SK-N-SH (cell line): ENCODE results near the gene CNTNAP5. TPM values are rescaled to one million over a fixed set of nuclear protein-coding genes. Genes with fewer than 3 reads are reported as not detected.

Experiments
- CTCF ChIA-PET: fragments of 300-600, 350-600 bp; formaldehyde crosslinking; extraction: SDS; loops from one replicate; lab custom pipeline; 2021; lab: Yijun Ruan, JAX
- POLR2A ChIA-PET: fragments of 350-600 bp; sonication (Branson Sonifier 250); formaldehyde crosslinking; extraction: SDS; loops from one replicate; lab custom pipeline; 2020; ENCODE audit warnings: antibody characterized with exemption, inconsistent platforms; lab: Yijun Ruan, JAX
- DNase-seq: peaks from one replicate; pipeline ENCODE4 v3.0.0; 2012
- H2AFZ ChIP-seq: fragments of 200-600 bp; sonication (generic); 2 replicates; pipeline ENCODE4 v1.8.1; 2016; ENCODE audit warnings: antibody characterized with exemption, mild to moderate bottlenecking, low read depth
- H3F3A ChIP-seq: fragments of 200-600 bp; sonication (generic); replicated peaks from 2 replicates; pipeline ENCODE3; 2016; ENCODE audit warnings: antibody characterized with exemption, mild to moderate bottlenecking; ENCODE audit not compliant: insufficient read depth
- H3K27ac ChIP-seq, 2 experiments: fragments of 200-500 bp in 1 of 2; fragments of 200-600 bp in 1 of 2; sonication (Bioruptor generic) in 1 of 2; sonication (generic), shearing (Covaris generic) in 1 of 2; 2 replicates each; pipeline versions ENCODE4 v1.5.1 to v1.6.1; 2014 to 2016; ENCODE audit warnings: low read depth in 2 of 2, inconsistent platforms in 1 of 2, low read length in 1 of 2, mild to moderate bottlenecking in 1 of 2, mixed read lengths in 1 of 2
- H3K27me3 ChIP-seq: fragments of 200-600 bp; sonication (generic), shearing (Covaris generic); 2 replicates; pipeline ENCODE4 v1.6.1; 2016; ENCODE audit warnings: mixed run types; ENCODE audit not compliant: insufficient read depth
- H3K36me3 ChIP-seq, 2 experiments: fragments of 200-500 bp in 1 of 2; fragments of 200-600 bp in 1 of 2; sonication (Bioruptor generic) in 1 of 2; sonication (generic) in 1 of 2; replicated peaks in 1 of 2; 2 replicates each; pipeline versions ENCODE3 to v1.5.1; 2014 to 2016; ENCODE audit warnings: low read length in 1 of 2, mild to moderate bottlenecking in 1 of 2; ENCODE audit not compliant: insufficient read depth in 2 of 2, control insufficient read depth in 1 of 2
- H3K4me1 ChIP-seq, 2 experiments: fragments of 200-500 bp in 1 of 2; fragments of 200-600 bp in 1 of 2; sonication (Bioruptor generic) in 1 of 2; sonication (generic), shearing (Covaris generic) in 1 of 2; 2 replicates each; pipeline versions ENCODE4 v1.5.1 to v1.6.1; 2014 to 2016; ENCODE audit warnings: low read depth in 1 of 2, low read length in 1 of 2, mixed run types in 1 of 2; ENCODE audit not compliant: insufficient read depth in 2 of 2, control insufficient read depth in 1 of 2
- H3K4me2 ChIP-seq: fragments of 200-600 bp; sonication (generic), shearing (Covaris generic); 2 replicates; pipeline ENCODE4 v1.6.1; 2017; ENCODE audit warnings: mixed run types
- H3K4me3 ChIP-seq, 2 experiments: fragments of 200-500 bp in 1 of 2; fragments of 200-600 bp in 1 of 2; sonication (Bioruptor generic) in 1 of 2; sonication (generic), shearing (Covaris generic) in 1 of 2; 2 replicates each; pipeline versions ENCODE4 v1.5.1 to v1.8.1; 2014 to 2016; ENCODE audit warnings: low read depth in 2 of 2, inconsistent platforms in 1 of 2, low read length in 1 of 2, mild to moderate bottlenecking in 1 of 2, mixed read lengths in 1 of 2, moderate library complexity in 1 of 2
- H3K79me2 ChIP-seq: fragments of 200-600 bp; sonication (generic); 2 replicates; pipeline ENCODE4 v1.8.1; 2017; ENCODE audit warnings: mild to moderate bottlenecking; ENCODE audit not compliant: insufficient read depth
- H3K9ac ChIP-seq: fragments of 200-600 bp; sonication (generic); 2 replicates; pipeline ENCODE4 v1.6.1; 2017; ENCODE audit warnings: mixed run types
- H3K9me2 ChIP-seq: fragments of 200-600 bp; sonication (generic); 2 replicates; pipeline ENCODE4 v1.6.1; 2017; ENCODE audit warnings: mixed run types
- H3K9me3 ChIP-seq: fragments of 200-600 bp; sonication (generic); 2 replicates; pipeline ENCODE4 v1.6.1; 2017; ENCODE audit warnings: mixed run types, mild to moderate bottlenecking, moderate library complexity
- H4K20me1 ChIP-seq: fragments of 200-600 bp; sonication (generic); 2 replicates; pipeline ENCODE4 v1.6.1; 2017; ENCODE audit warnings: mild to moderate bottlenecking, mixed run types; ENCODE audit not compliant: insufficient read depth
- CTCF ChIP-seq: fragments of 200-600 bp; sonication (generic); IDR thresholded peaks from 2 replicates; pipeline ENCODE4 v1.6.1; 2017; ENCODE audit warnings: antibody characterized with exemption, mild to moderate bottlenecking, moderate library complexity
- ELF1 ChIP-seq: IDR thresholded peaks from 2 replicates; pipeline ENCODE4 v1.4.0; 2012
- EP300 ChIP-seq, 2 experiments: IDR thresholded peaks; 2 replicates each; pipeline versions ENCODE4 v1.4.0 to v1.6.1; 2012; ENCODE audit warnings: borderline replicate concordance in 1 of 2, low read depth in 1 of 2, low read length in 1 of 2
- EZH2phosphoT487 ChIP-seq: fragments of 200-600 bp; sonication (generic); IDR thresholded peaks from 2 replicates; pipeline ENCODE4 v1.6.1; 2017; ENCODE audit warnings: low read depth, mixed run types, mild to moderate bottlenecking, antibody characterized with exemption, moderate library complexity, borderline replicate concordance
- FOXJ3 ChIP-seq: sonication (generic); formaldehyde crosslinking; IDR thresholded peaks from 2 replicates; pipeline ENCODE4 v1.5.1; 2020; ENCODE audit warnings: mild to moderate bottlenecking, missing genetic modification reagents
- FOXM1 ChIP-seq: IDR thresholded peaks from 2 replicates; pipeline ENCODE4 v1.4.0; 2012; ENCODE audit warnings: low read depth, mild to moderate bottlenecking
- GATA2 ChIP-seq: sonication (generic); formaldehyde crosslinking; IDR thresholded peaks from 2 replicates; pipeline ENCODE4 v1.5.0; 2020; ENCODE audit warnings: mild to moderate bottlenecking, missing genetic modification reagents
- MAX ChIP-seq: IDR thresholded peaks from 2 replicates; pipeline ENCODE4 v1.4.0; 2012; ENCODE audit warnings: low read depth
- MEF2A ChIP-seq: IDR thresholded peaks from 2 replicates; pipeline ENCODE4 v1.4.0; 2012; ENCODE audit warnings: low read depth, borderline replicate concordance
- MXI1 ChIP-seq: IDR thresholded peaks from 2 replicates; pipeline ENCODE4 v1.6.1; 2012; ENCODE audit warnings: mild to moderate bottlenecking, low read depth, low read length, improper control_type of control experiment
- NRF1 ChIP-seq: IDR thresholded peaks from 2 replicates; pipeline ENCODE4 v1.6.1; 2012; ENCODE audit warnings: low read depth, mild to moderate bottlenecking, low read length
- PBX3 ChIP-seq: IDR thresholded peaks from 2 replicates; pipeline ENCODE4; 2012
- POLR2AphosphoS5 ChIP-seq: IDR thresholded peaks from 2 replicates; pipeline ENCODE4 v1.6.1; 2012; ENCODE audit warnings: low read depth, low read length
- RCOR1 ChIP-seq: fragments of 150-350 bp; IDR thresholded peaks from 2 replicates; pipeline ENCODE4 v1.6.1; 2017; ENCODE audit warnings: antibody characterized with exemption, low read length
- TAF1 ChIP-seq: IDR thresholded peaks from 2 replicates; pipeline ENCODE4 v1.6.1; 2012; ENCODE audit warnings: low read depth, mild to moderate bottlenecking, low read length, moderate library complexity, borderline replicate concordance
- TCF12 ChIP-seq: IDR thresholded peaks from 2 replicates; pipeline ENCODE4 v1.4.0; 2012
- TEAD4 ChIP-seq: IDR thresholded peaks from 2 replicates; pipeline ENCODE4 v1.4.0; 2012; ENCODE audit warnings: mild to moderate bottlenecking, borderline replicate concordance; ENCODE audit not compliant: insufficient read depth
- USF1 ChIP-seq: IDR thresholded peaks from 2 replicates; pipeline ENCODE4 v1.4.0; 2012; ENCODE audit warnings: low read depth, borderline replicate concordance
- USF2 ChIP-seq: fragments of 150-350 bp; IDR thresholded peaks from 2 replicates; pipeline ENCODE4 v1.6.1; 2017; ENCODE audit warnings: antibody characterized with exemption, low read length, low read depth, borderline replicate concordance
- WGBS: methylation state at CpG from one replicate; pipeline ENCODE4 v1.1.6; 2017; ENCODE audit warnings: low lambda C conversion rate; 5-methylcytosine and 5-hydroxymethylcytosine counted together
- polyA plus RNA-seq, 3 experiments: library from polyadenylated mRNA; depleted of rRNA; stranded (reverse); fragments of >200 nt; gene quantifications; 2 replicates each; pipeline ENCODE4 v1.2.3, GENCODE V29; 2012

The CNTNAP5 gene
- polyA plus RNA-seq, 1 of the 3 experiments (the other 2 are of a cell fraction), result 0.08 TPM

GRCh38 chr2:124880995-124881394 is 855.9 kb downstream of the CNTNAP5 start:
- no peaks in the 10 kb centered on the region for H3K36me3 ChIP-seq
- CTCF ChIA-PET, result interaction anchor here (0.5 kb wide), 1 partner anchor 617 kb away, joined by 4 read pairs; no protein-coding TSS in a partner anchor
- POLR2A ChIA-PET, result no interaction called here
- H4K20me1 ChIP-seq, result no peaks in the 10 kb centered on the region
- H2AFZ ChIP-seq, result no peak overlapping the region
- H3F3A ChIP-seq, result no peaks in the 10 kb centered on the region
- TF ChIP-seq EP300 (IDR thresholded peaks at IDR 0.05; ENCODE audit: borderline replicate concordance in 1 of 2, low read depth in 1 of 2, low read length in 1 of 2) (no peak), NRF1 (no peak), TAF1 (no peak), EZH2phosphoT487 (no peak), FOXJ3 (CRISPR knock-in tag) (no peak), TEAD4 (no peak), TCF12 (no peak), FOXM1 (no peak), GATA2 (CRISPR knock-in tag) (no peak), CTCF (no peak), MEF2A (no peak), POLR2AphosphoS5 (no peak), USF2 (no peak)
- no peak for DNase-seq
- 9% methylated on average over 2 of the region's 2 CpGs for WGBS
- H3K9ac ChIP-seq, result no peak overlapping the region
- H3K27ac ChIP-seq, result no peak overlapping the region
- 0 out of 2 replicates have a peak, but pooled peaks cover 5% of the 10 kb centered on the region for H3K9me3 ChIP-seq
- H3K27me3 ChIP-seq, result no peaks in the 10 kb centered on the region
- H3K9me2 ChIP-seq, result no peaks in the 10 kb centered on the region
- no peak overlapping the region for H3K4me3 ChIP-seq
- no peaks in the 10 kb centered on the region for H3K79me2 ChIP-seq
- H3K4me1 ChIP-seq, result peaks cover 0 to 5% of the 10 kb centered on the region in 2 experiments; a peak in 2 of 4 replicates
- no peak overlapping the region for H3K4me2 ChIP-seq

GRCh38 chr2:124882423-124882822 is 857.3 kb downstream of the CNTNAP5 start:
- Histone ChIP-seq H3K79me2 (no peaks in the 10 kb centered on the region), H3K36me3 (no peaks in the 10 kb centered on the region), H3F3A (no peaks in the 10 kb centered on the region), H3K9me3 (0 out of 2 replicates have a peak, but pooled peaks cover 5% of the 10 kb centered on the region), H3K4me1 (no peaks in the 10 kb centered on the region), H3K9me2 (no peaks in the 10 kb centered on the region), H3K9ac (no peak overlapping the region), H3K27ac (no peak overlapping the region), H3K27me3 (no peaks in the 10 kb centered on the region), H4K20me1 (no peaks in the 10 kb centered on the region), H2AFZ (no peak overlapping the region), H3K4me2 (no peak overlapping the region), H3K4me3 (no peak overlapping the region)
- 10% methylated on average over 3 of the region's 3 CpGs for WGBS
- DNase-seq, result no peak
- ChIA-PET POLR2A (no interaction called here), CTCF (no interaction called here)
- no peak for TF ChIP-seq ELF1
- TF ChIP-seq PBX3, result no peak
- TF ChIP-seq MXI1, result no peak
- TF ChIP-seq USF1, result no peak
- TF ChIP-seq CTCF, result no peak
- TF ChIP-seq FOXM1, result no peak
- no peak for TF ChIP-seq MAX
- TF ChIP-seq MEF2A, result no peak
- TF ChIP-seq NRF1, result no peak
- no peak for TF ChIP-seq TCF12
- no peak for TF ChIP-seq RCOR1
- TF ChIP-seq FOXJ3 (CRISPR knock-in tag), result no peak
